ENCODE measurements around the gene ITPR2.
"Not testable (repeated sequence)": the region's sequence is repeated elsewhere in the genome, so short reads cannot be mapped to it uniquely, and the experiment has no call there.

ITPR2 gene

DNA sequence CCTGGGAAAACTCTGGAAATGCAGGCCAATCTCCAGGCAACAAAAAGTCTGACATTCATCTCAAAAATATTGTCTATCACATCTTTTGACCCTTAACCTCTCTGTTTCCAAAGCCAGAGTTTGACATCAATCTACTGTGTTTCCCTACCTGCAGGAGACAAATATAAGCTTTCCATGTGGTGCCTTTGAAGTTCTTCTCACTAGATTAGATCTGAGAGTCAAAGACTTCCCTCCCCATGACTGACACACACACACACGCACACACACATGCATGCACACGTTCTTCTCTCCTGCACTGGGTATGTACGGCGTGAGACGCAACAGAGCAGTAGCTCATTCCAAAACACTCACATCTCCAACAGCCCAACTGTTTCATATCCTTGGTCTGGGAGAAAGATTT is 8.1 kb upstream of the ITPR2 start:
- no peak overlapping the region for H3K9ac ChIP-seq
- no peaks in the 10 kb centered on the region for H3K36me3 ChIP-seq
- H3K9me3 ChIP-seq (replicated peaks in 1 of 11): peaks cover 0 to 4% (median 0%) of the 10 kb centered on the region in 11 experiments; a peak in 3 of 22 replicates
- no peak for TF ChIP-seq Cebpa-rat (IDR thresholded peaks at IDR 0.05)
- peaks cover 0 to 5% (median 0%) of the 10 kb centered on the region in 10 experiments; a peak in 4 of 20 replicates for H3K4me1 ChIP-seq
- no peaks in the 10 kb centered on the region for H3K27me3 ChIP-seq
- no peak overlapping the region for H3K27ac ChIP-seq
- no peak overlapping the region for H3K4me3 ChIP-seq
- no peak overlapping the region for H3K4me2 ChIP-seq
- no peaks in the 10 kb centered on the region for H4K20me1 ChIP-seq

DNA sequence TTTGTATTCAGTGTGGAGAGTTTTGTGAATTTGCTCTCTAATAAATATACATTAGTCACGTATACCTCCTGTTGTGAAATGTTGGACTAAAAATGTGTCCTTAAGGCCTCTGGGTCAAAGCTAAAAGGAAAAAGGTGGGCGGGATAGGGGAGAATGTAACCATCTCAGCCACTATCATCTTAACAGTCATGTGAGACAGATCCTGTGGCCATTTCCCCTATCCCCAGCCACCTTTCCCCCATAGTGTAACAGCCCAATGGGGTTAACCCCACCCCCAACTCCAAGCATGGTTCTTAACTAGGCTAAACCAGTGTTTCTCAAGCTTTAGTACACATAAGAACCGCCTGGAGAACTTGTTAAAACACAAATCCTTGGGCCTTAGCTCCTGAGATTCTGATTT is 6.5 kb upstream of the ITPR2 start:
- Histone ChIP-seq H3K4me1 (peaks cover 0 to 11% (median 0%) of the 10 kb centered on the region in 10 experiments; a peak in 4 of 20 replicates), H3K27ac (no peak overlapping the region), H3K9ac (no peak overlapping the region), H3K36me3 (no peaks in the 10 kb centered on the region), H3K4me2 (no peak overlapping the region), H4K20me1 (no peaks in the 10 kb centered on the region), H3K4me3 (no peak overlapping the region), H3K27me3 (no peaks in the 10 kb centered on the region), H3K9me3 (replicated peaks in 1 of 11) (peaks cover 0 to 4% (median 0%) of the 10 kb centered on the region in 11 experiments; a peak in 3 of 22 replicates)
- no peak for TF ChIP-seq Cebpa-rat (IDR thresholded peaks at IDR 0.05)

DNA sequence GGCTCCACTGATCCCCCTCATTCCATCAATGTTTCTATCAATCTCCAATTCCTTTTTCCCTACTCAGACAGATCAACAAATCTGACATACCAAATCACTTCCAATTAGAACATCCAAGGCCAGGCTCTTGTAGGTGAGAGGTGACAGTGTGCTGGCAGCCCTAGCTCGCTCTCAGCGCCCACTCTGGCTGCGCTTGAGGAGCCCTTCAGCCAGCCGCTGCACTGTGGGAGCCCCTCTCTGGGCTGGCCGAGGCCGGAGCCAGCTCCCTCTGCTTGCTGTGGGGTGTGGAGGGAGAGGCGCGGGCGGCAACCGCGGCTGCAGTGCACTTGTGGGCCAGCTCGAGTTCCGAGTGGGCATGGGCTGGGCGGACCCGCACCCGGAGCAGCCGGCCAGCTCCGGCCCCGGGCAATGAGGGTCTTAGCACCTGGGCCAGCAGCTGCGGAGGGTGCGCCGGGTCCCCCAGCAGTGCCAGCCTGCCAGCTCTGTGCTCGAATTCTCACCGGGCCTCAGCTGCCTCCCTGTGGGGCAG is 6.0 kb upstream of the ITPR2 start:
- H3K4me2 ChIP-seq: no peak overlapping the region
- peaks cover 0 to under 1% (median 0%) of the 10 kb centered on the region in 11 experiments; a peak in 3 of 22 replicates for H3K27me3 ChIP-seq
- no peak overlapping the region for H3K9ac ChIP-seq
- H3K4me1 ChIP-seq: peaks cover 2 to 17% (median 3%) of the 10 kb centered on the region in 10 experiments; a peak in 19 of 20 replicates
- no peak overlapping the region for H3K27ac ChIP-seq
- no peak for TF ChIP-seq Cebpa-rat (IDR thresholded peaks at IDR 0.05)
- H3K4me3 ChIP-seq: no peak overlapping the region
- no peaks in the 10 kb centered on the region for H3K36me3 ChIP-seq
- no peaks in the 10 kb centered on the region for H4K20me1 ChIP-seq
- peaks cover 0 to 4% (median 0%) of the 10 kb centered on the region in 11 experiments; a peak in 3 of 22 replicates for H3K9me3 ChIP-seq (replicated peaks in 1 of 11)

DNA sequence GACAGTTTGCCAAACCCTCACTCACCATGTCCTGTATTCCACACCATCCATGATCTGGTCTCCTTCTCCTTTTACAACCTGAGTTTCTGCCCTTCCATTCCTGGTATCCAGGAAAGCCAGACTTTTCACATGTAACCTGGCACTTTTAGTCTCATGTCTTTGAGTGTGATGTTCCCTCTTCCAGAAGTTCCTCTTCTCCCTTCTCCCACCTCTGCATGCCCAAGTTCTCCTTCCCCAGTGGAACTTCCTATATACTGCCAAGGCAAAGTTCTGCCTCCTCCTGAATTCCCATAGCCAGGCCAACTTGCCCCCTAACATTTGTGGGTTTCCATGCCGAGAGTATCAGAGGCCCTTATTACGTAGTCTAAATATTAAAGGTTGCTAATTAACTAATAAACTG is 3.2 kb upstream of the ITPR2 start:
- H3K4me3 ChIP-seq: no peak overlapping the region
- H3K36me3 ChIP-seq: no peaks in the 10 kb centered on the region

DNA sequence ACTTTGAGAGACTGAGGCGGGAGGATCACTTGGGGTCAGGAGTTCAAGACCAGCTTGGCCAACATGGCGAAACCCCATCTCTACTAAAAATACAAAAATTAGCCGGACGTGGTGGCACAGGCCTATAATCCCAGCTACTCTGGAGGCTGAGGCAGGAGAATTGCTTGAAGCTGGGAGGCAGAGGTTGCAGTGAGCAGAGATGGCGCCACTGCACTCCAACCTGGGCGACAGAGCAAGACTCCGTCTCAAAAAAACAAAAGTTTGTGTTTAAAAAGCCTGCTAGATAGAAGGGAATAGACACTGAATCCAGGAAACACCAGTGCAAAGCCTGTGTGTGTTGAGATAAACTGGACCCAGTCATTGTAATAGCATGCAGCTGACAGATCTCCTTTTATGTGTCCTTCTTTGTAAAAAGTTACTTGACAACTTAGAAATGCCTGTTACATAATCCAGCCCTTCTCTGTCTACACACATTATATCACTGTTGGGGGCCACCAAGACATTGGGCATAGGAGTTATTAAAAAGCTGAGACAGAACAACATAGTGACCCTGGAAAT is 1.6 kb upstream of the ITPR2 start:
- not testable (repeated sequence) for H3K27ac ChIP-seq; H3K9me3 ChIP-seq (replicated peaks in 1 of 11); H3K4me3 ChIP-seq; H3K36me3 ChIP-seq; H3K9ac ChIP-seq; H3K27me3 ChIP-seq
- H3K4me2 ChIP-seq: peak overlapping the region in 8 of 11 experiments; percentile 78 to 99 (median 90); a peak in 13 of 22 replicates
- H4K20me1 ChIP-seq: peaks cover 0 to 17% (median 5%) of the 10 kb centered on the region in 11 experiments; a peak in 8 of 22 replicates
- peaks cover 12 to 38% (median 18%) of the 10 kb centered on the region in 10 experiments for H3K4me1 ChIP-seq

More for the DNA sequence above, 3.2 kb upstream of the ITPR2 start:
- Histone ChIP-seq H3K9ac (no peak overlapping the region), H3K27me3 (peaks cover 0 to 4% (median 0%) of the 10 kb centered on the region in 11 experiments; a peak in 3 of 22 replicates), H4K20me1 (peaks cover 0 to 2% (median under 1%) of the 10 kb centered on the region in 11 experiments; a peak in 6 of 22 replicates), H3K4me2 (peak overlapping the region in 2 of 11 experiments; percentile 39 to 40; a peak in 3 of 22 replicates), H3K27ac (no peak overlapping the region), H3K4me1 (peaks cover 9 to 22% (median 11%) of the 10 kb centered on the region in 10 experiments), H3K9me3 (replicated peaks in 1 of 11) (peaks cover 0 to 4% (median 0%) of the 10 kb centered on the region in 11 experiments; a peak in 3 of 22 replicates)
- no peak for TF ChIP-seq Cebpa-rat (IDR thresholded peaks at IDR 0.05)

DNA sequence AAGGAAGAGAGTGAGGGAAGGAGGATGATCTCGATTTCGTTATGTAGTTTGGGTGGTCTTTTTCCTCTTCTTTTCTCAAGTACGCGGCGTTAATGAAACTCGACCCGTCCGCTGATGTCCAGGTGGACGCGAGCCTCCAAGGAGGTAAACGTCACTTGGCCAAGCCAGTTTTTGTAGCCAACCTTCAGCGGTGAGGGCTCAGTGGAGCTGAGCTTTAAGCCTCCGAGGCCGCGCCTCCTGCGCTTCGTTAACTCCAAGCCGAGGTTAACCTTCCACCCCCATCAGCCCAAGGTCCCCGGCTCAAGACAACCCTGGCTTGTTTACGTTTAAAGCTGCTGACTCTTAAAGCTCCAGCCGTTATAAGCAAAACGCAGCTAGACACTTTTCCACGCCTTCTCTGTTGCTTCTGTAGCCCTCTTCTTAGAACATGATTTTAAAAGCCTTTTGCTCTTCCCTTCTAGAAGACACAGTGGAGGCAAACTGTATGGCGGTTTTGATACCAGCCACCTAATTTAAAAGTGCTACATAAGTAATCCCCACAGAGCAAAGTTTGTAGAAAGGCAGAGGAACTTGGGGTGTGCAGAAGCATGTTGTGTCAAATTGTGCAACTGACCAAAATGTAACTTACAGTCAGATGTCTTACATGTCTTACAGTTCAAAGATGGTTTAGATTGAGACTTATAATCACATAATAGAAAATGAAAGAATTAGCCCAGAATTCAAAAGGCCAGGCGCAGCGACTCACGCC is 923 bp upstream of the ITPR2 start:
- Histone ChIP-seq H3K9ac (peak overlapping the region; percentile 66 to 92 (median 78); a peak in 21 of 22 replicates), H3K9me3 (replicated peaks in 1 of 11) (peaks cover 0 to 2% (median 0%) of the 10 kb centered on the region in 11 experiments; a peak in 3 of 22 replicates), H3K4me1 (peaks cover 12 to 42% (median 18%) of the 10 kb centered on the region in 10 experiments), H3K4me2 (peak overlapping the region; percentile 78 to 99 (median 91)), H3K27ac (peak overlapping the region in 7 of 11 experiments; percentile 17 to 96 (median 44); a peak in 10 of 22 replicates), H3K36me3 (no peaks in the 10 kb centered on the region), H4K20me1 (peaks cover 0 to 24% (median 7%) of the 10 kb centered on the region in 11 experiments; a peak in 9 of 22 replicates), H3K4me3 (peak overlapping the region; percentile 75 to 97 (median 91)), H3K27me3 (peaks cover 0 to 4% (median 0%) of the 10 kb centered on the region in 11 experiments; a peak in 3 of 22 replicates)
- no peak for TF ChIP-seq Cebpa-rat (IDR thresholded peaks at IDR 0.05)

DNA sequence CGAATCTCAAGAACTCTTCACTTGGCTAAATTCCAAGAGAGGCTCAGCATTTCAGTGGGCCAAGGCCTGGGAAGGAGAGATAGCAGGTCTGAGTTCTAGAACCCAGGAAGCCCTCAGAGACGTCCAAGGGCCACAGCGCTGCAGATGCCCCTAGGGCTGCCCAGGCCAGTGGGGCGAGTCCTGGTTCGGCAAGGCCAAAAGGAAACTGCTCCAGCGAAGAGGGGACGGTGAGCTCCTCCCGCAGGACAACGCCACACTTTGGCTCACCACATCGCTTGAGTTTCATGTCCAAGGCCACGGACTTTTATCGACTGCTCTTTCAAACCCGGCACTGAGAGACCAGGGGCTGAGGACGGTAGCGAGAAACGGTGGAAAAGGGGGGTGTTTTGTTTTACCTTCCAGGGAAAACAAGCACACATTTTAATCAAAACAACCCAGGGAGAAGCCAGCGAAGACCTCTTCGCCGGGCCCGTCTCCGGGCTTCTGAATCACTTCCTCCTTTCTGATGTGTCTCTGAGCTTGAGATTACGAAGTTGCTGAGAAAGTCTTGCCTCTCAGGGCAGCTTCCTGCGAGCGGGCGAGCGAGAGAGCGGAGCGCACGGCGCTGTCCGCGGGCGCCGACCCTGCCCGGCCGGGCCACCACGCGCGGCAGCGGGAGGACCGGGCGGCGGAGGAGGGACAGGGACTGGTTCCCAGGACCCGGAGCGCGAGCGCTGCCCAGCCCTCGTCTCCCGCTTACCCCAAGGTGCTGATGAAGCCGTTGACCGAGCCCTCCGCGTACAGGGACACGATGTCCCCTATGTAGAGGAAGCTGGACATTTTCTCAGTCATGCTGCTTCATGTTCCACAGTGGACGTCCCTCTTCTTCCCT is 808 bp downstream of the ITPR2 start:
- Histone ChIP-seq H3K9me3 (replicated peaks in 1 of 11) (no peaks in the 10 kb centered on the region), H3K9ac (peak overlapping the region; percentile 78 to 93 (median 89)), H4K20me1 (peaks cover 0 to 41% (median 7%) of the 10 kb centered on the region in 11 experiments; a peak in 9 of 22 replicates), H3K4me2 (peak overlapping the region; percentile 66 to 99 (median 92)), H3K27ac (peak overlapping the region; percentile 80 to 96 (median 87)), H3K4me3 (peak overlapping the region; percentile 75 to 97 (median 91)), H3K4me1 (peaks cover 12 to 47% (median 18%) of the 10 kb centered on the region in 10 experiments), H3K36me3 (no peaks in the 10 kb centered on the region), H3K27me3 (peaks cover 0 to 4% (median 0%) of the 10 kb centered on the region in 11 experiments; a peak in 3 of 22 replicates)
- no peak for TF ChIP-seq Cebpa-rat (IDR thresholded peaks at IDR 0.05)
